ENCODE measurements around the gene SOX21. TPM values are rescaled to one million over a fixed set of nuclear protein-coding genes. Genes with fewer than 3 reads are reported as not detected.

SOX21 gene
- total and polyA plus RNA-seq, 2 of the 8 experiments (the other 6 are each of a cell fraction or from before 2014, with no cell fraction given): 3.9 TPM

DNA sequence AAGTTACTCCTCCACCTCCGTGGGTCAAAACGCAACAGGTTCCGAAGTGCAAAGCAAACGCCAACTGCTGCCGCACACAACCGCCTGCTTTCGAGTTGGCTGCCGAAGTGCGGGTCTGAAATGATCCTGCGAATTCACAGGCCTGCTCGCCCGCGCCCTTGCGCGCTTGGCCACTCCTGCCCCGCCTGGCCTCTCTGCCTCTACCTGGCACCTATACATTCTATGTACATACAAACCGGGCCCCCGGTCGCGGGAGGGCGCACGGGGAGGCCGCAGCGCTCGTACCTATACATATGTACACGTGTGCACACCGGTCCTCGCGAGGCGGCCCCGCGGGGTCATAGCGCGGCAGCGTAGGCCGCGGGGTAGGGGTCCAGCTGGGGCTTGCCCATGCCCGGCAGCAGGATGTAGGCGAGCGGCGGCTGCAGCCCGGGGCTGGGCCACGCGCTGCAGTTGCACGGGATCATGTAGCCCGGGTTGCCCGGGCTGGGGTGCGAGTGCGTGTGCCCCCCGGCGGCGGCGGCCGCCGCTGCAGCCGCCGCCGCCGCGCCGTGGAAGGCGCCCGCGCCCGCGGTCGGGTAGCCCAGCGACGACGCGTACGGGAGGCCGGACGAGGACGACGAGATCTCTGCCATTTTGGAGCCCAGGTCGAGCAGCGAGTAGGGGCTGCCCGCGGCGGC is 1.3 kb downstream of the SOX21 start:
- Histone ChIP-seq H4K91ac (replicated peaks; ENCODE audit: insufficient read length, low read length) (peak overlapping the region; percentile 75), H4K20me1 (replicated peaks in 1 of 2; ENCODE audit: control insufficient read depth in 1 of 2, insufficient read depth in 2 of 2, low read length in 2 of 2) (no peaks in the 10 kb centered on the region), H2BK5ac (ENCODE audit: low read depth, low read length) (peak overlapping the region; percentile 37; the same call in 1 of the 2 replicates), H2BK12ac (ENCODE audit: low read depth, low read length) (peak overlapping the region; percentile 96; the same call in 1 of the 2 replicates), H3K36me3 (ENCODE audit: control insufficient read depth in 2 of 4, insufficient read depth in 4 of 4, low read length in 3 of 4) (peaks cover 0 to 25% (median 0%) of the 10 kb centered on the region in 4 experiments; a peak in 2 of 8 replicates), H3K4me3 (ENCODE audit: extremely low read depth in 1 of 4, insufficient read depth in 2 of 4, low read depth in 3 of 4, low read length in 4 of 4) (peak overlapping the region; percentile 65 to 86 (median 67)), H3K27me3 (replicated peaks in 1 of 4; ENCODE audit: control insufficient read depth in 3 of 4, extremely low read depth in 1 of 4, insufficient read depth in 3 of 4, low read length in 3 of 4) (peaks cover 0 to 43% (median 31%) of the 10 kb centered on the region in 4 experiments; a peak in 6 of 7 replicates), H3K23ac (ENCODE audit: insufficient read length) (no peak overlapping the region), H2BK15ac (ENCODE audit: low read length) (no peak overlapping the region), H3K9me3 (ENCODE audit: insufficient read depth in 2 of 2, low read depth in 1 of 2, low read length in 1 of 2) (no peaks in the 10 kb centered on the region; a peak in 1 of 4 replicates), H3K4ac (replicated peaks; ENCODE audit: insufficient read length, low read depth, low read length) (peak overlapping the region; percentile 58), H3K79me1 (ENCODE audit: low read depth, low read length) (no peaks in the 10 kb centered on the region), H3K23me2 (ENCODE audit: low read depth, low read length) (peaks cover 39% of the 10 kb centered on the region), H2BK20ac (ENCODE audit: low read length) (no peak overlapping the region), H3K14ac (ENCODE audit: insufficient read length) (no peak overlapping the region), H3K79me2 (ENCODE audit: control insufficient read depth in 1 of 2, insufficient read depth in 2 of 2, low read length in 2 of 2) (peaks cover 0 to 5% of the 10 kb centered on the region in 2 experiments; a peak in 2 of 4 replicates), H2AFZ (ENCODE audit: low read length) (no peak overlapping the region), H2BK120ac (replicated peaks; ENCODE audit: low read depth, low read length) (peak overlapping the region; percentile 65), H3K9ac (replicated peaks in 1 of 4; ENCODE audit: extremely low read depth in 1 of 4, low read depth in 3 of 4, low read length in 3 of 4) (peak overlapping the region in 3 of 4 experiments; percentile 54 to 67 (median 63); a peak in 5 of 7 replicates), H3K27ac (ENCODE audit: low read depth, low read length) (no peak overlapping the region; the same call in 1 of the 2 replicates), H4K5ac (ENCODE audit: insufficient read length, low read depth, low read length) (peak overlapping the region; percentile 82), H4K8ac (ENCODE audit: extremely low read depth, insufficient read depth, low read length) (peak overlapping the region; percentile 86), H2AK5ac (ENCODE audit: low read depth, low read length) (no peak overlapping the region), H3K4me1 (replicated peaks in 1 of 4; ENCODE audit: control insufficient read depth in 3 of 4, insufficient read depth in 4 of 4, low read length in 3 of 4) (peaks cover 2 to 16% (median 6%) of the 10 kb centered on the region in 4 experiments; a peak in 6 of 7 replicates), H3K56ac (replicated peaks; ENCODE audit: insufficient read length, low read depth, low read length) (peak overlapping the region; percentile 78), H3K4me2 (ENCODE audit: insufficient read depth in 1 of 2, low read depth in 2 of 2, low read length in 2 of 2) (peak overlapping the region; percentile 94 to 99), H3K18ac (ENCODE audit: extremely low read depth, low read length) (peak overlapping the region; percentile 74)
- CTCF ChIA-PET (ENCODE audit: partially characterized antibody): interaction anchor here (0.6 to 1.7 kb wide), 5 partner anchors 12 to 253 kb away, joined by 3 to 6 read pairs (median 4); no protein-coding TSS in a partner anchor
- peak in 1 of 2 experiments; percentile 78 for DNase-seq (ENCODE audit: low read depth in 1 of 2, low spot score in 2 of 2)
- no peak for FAIRE-seq
- POLR2A ChIA-PET (ENCODE audit: partially characterized antibody): interaction anchor here (0.8 to 1.5 kb wide), 6 partner anchors 10 to 257 kb away, joined by 3 to 4 read pairs (median 4); no protein-coding TSS in a partner anchor
- WGBS, 2 experiments (ENCODE audit: extremely low coverage in 1 of 2, insufficient coverage in 1 of 2, insufficient read length in 1 of 2, insufficient replicate concordance in 2 of 2, low coverage in 1 of 2, low lambda C conversion rate in 2 of 2, missing lambda C conversion rate in 1 of 2): 1% methylated on average over 42 of the region's 81 CpGs; no CpG with 5 or more reads in 1 of the 2 experiments
- no peak for TF ChIP-seq GABPA (IDR thresholded peaks at IDR 0.05; ENCODE audit: borderline replicate concordance, insufficient read depth, low read length)
- peak; percentile 37 for TF ChIP-seq EZH2 (IDR thresholded peaks at IDR 0.05; ENCODE audit: low read depth, low read length, severe bottlenecking)
- no peak for TF ChIP-seq POLR2AphosphoS5 (IDR thresholded peaks at IDR 0.05; ENCODE audit: low read depth, low read length)
- TF ChIP-seq, protein P1, sequence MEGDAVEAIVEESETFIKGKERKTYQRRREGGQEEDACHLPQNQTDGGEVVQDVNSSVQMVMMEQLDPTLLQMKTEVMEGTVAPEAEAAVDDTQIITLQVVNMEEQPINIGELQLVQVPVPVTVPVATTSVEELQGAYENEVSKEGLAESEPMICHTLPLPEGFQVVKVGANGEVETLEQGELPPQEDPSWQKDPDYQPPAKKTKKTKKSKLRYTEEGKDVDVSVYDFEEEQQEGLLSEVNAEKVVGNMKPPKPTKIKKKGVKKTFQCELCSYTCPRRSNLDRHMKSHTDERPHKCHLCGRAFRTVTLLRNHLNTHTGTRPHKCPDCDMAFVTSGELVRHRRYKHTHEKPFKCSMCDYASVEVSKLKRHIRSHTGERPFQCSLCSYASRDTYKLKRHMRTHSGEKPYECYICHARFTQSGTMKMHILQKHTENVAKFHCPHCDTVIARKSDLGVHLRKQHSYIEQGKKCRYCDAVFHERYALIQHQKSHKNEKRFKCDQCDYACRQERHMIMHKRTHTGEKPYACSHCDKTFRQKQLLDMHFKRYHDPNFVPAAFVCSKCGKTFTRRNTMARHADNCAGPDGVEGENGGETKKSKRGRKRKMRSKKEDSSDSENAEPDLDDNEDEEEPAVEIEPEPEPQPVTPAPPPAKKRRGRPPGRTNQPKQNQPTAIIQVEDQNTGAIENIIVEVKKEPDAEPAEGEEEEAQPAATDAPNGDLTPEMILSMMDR (IDR thresholded peaks at IDR 0.05; ENCODE audit: control extremely low read depth in 1 of 3, insufficient read depth in 1 of 3, low read depth in 1 of 3, low read length in 3 of 3): peak in 2 of 3 experiments; percentile 28 to 29; a peak in 3 of 4 replicates
- TF ChIP-seq RAD21 (IDR thresholded peaks at IDR 0.05 in 1 of 2, conservative IDR thresholded peaks at IDR 0.05 in 1 of 2; ENCODE audit: low read depth in 2 of 2, low read length in 2 of 2): peak in 1 of 2 experiments; percentile 40; a peak in 1 of 4 replicates
- no peak for TF ChIP-seq CBX5 (IDR thresholded peaks at IDR 0.05; ENCODE audit: low read depth, low read length)
- 0 out of 2 replicates have a peak, but pooled peaks have one; percentile 15 for TF ChIP-seq BACH1 (IDR thresholded peaks at IDR 0.05; ENCODE audit: low read length)
- no peak for TF ChIP-seq BRCA1 (IDR thresholded peaks at IDR 0.05; ENCODE audit: low read depth, low read length)
